ENCODE results near the gene MLXIPL.

- TF ChIP-seq CTCF (IDR thresholded peaks at IDR 0.05) (no peak), POLR2AphosphoS5 (IDR thresholded peaks at IDR 0.05; ENCODE audit: low read depth, low read length) (no peak)
Measured at GRCh38 chr7:73668886-73669230, 44.5 kb upstream of the MLXIPL start.

Data from Panc1 (cell line).